HG02623 (cell line): ENCODE results near the gene ATP6V0A1.

Experiments
- ATAC-seq: cut with Tn5 transposase; IDR thresholded peaks from one replicate; pipeline ENCODE4 v1.9.1; 2021; ENCODE audit warnings: moderate library complexity; ENCODE audit not compliant: unreplicated experiment

ATP6V0A1 gene

GRCh38 chr17:42518046-42518754 is 59.5 kb downstream of the ATP6V0A1 start:
- ATAC-seq: no peak

DNA sequence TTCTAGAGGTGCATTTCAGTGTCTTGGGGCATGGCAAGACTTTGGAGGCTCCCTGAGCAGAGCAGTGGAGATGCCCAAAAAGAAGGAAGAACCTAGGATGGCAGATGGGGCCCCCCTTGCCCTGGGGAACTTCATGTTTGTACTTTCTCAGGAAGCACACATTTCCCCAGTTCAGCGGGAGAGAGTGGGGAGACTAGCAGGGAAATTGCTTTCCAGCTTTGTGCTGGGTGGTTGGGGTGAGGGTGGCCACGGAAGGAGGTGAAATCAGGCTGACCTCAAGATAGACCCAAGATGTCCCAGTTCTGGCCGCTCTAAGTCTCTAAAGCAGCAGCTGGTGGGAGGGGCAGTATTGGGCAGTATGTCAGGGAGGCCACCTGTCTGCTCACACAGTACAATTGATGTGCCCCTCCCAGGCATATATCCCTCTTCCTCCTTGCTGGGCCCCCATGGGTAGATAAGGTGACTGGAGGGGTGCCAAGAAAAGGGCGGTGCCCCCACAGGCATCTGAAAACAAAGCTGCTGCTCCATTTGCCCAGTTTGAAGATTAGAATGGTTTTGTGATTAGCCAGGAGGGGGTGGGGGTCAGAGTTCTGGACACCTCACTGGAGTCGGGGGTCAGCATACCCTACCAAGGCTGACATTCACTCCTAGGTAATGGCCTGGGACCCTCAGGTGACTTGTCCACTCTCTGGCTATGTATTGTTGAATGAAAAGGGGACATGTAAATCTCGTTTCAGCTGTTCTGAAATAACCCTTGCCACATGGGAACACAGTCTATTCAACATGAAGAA is 60.3 kb downstream of the ATP6V0A1 start:
- ATAC-seq: no peak

- ATAC-seq: no peak
Measured at GRCh38 chr17:42519546-42520491, 61.1 kb downstream of the ATP6V0A1 start.

GRCh38 chr17:42520540-42520951 is 61.9 kb downstream of the ATP6V0A1 start:
- no peak for ATAC-seq

GRCh38 chr17:42521036-42521435 is 62.4 kb downstream of the ATP6V0A1 start:
- ATAC-seq: no peak

DNA sequence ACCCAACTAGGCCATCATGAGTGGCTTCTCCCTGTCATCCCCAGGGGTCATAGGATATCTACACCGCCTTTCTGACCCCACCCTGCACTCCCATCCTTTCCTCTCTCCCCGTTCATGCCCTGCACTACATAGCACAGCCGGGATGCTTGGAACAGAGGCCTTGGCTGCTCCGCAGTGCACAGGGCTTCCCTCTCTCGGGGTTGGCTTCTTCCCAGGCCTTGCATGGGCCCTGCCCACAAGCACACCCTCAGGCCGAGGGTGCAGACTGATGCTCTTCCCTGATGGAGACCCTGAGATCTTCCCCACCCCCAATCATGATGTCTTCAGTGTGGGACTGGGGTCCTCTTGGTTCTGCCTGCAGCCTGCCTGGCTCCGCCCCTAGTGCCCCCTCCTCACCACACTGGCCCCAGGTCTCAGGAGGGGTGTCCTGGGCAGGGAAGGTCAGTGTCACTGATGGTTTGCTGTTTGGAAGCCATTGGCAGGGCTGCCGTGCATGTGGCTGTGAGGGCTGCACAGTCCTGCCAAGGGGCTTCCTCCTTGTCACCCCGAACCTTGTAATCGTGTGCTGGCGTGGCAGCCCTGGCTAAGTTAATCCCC is 63.1 kb downstream of the ATP6V0A1 start:
- ATAC-seq: no peak

DNA sequence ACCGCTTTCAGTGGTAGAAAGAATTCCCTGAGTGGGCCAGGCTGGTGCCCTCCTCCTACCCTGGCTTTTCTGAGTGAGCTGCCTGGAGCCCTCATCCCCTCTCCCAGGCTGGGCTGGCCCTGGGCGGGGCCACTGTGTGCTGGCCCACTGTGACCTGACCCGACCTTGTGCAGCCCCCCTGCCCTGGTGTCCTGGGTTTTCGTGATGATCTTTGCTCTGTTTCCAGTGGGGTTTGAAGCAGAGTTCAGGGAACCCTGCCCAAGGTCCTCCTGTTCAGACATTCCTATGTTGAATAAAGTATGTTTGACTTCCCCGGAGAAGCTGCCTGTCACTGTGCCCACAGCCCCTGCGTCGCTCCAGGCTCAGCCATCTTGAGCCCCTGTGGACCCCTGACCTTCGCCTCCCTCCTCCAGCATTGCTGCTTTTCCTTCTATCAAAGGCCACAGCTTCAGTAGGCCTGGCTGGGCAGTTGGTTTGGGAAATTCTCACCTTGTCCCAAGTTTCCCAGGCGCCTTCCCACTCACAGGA is 63.6 kb downstream of the ATP6V0A1 start:
- no peak for ATAC-seq

DNA sequence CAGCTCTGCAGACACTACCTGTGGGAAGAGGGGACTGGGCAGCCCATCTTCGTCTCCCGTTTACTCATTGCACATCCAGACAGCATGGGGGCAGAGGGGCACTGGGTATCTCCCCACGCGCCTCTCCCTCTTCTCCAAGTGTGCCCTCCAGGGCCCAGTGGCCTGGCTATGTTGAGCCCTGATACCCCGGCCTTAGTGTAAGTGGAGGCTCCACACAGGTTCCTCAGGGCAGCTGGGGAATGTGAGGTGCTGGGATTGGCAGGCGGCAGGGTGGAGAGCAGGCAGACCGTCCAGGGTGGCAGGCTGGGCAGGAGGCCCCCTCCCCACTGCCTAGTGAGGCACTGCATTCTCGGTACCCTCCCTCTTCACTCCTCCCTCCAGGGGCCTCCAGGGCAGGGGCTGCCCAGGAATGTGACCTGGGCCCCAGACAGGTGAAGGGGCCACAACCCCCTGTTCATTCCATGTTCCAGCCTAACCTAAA is 64.2 kb downstream of the ATP6V0A1 start:
- ATAC-seq: no peak

DNA sequence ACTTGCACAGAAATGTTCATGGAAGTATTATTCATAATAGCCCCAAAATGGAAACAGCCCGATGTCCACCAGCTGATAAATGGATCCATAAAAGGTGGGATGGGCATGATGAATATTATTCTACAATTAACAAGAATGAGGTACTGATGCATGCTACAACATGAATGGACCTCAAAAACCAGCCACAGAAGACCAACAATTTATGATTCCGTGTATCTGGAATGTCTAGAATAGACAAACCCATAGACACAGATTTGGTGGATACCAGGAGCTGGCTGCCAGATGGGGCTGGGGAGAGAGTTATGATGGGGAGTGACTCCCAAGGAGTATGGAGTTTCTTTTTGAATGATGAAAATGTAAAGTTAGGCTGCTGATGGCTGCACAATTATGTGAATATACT is 66.5 kb downstream of the ATP6V0A1 start:
- ATAC-seq: no peak

GRCh38 chr17:42526031-42526444 is 67.4 kb downstream of the ATP6V0A1 start:
- no peak for ATAC-seq

DNA sequence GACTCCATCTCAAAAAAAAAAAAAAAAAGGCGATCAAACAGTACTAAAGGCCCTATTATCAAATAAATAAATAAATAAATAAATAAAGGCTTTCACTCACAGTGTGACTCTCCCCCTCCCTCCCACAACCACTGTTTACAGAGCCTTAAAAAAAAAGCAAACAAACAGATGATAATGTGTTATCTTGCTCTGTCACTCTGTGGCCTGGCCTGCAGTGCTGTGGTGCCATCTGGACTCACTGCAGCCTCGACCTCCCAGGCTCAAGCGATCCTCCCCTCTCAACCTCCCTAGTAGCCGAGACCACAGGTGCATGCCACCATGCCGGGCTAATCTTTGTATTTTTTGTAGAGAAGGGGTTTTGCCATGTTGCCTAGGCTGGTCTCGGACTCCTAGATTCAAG is 69.3 kb downstream of the ATP6V0A1 start:
- no peak for ATAC-seq

GRCh38 chr17:42529061-42529460 is 70.4 kb downstream of the ATP6V0A1 start:
- ATAC-seq: no peak

- ATAC-seq: no peak
Measured at GRCh38 chr17:42530952-42531454, 72.3 kb downstream of the ATP6V0A1 start.

GRCh38 chr17:42531455-42532354 is 73.0 kb downstream of the ATP6V0A1 start:
- ATAC-seq: no peak

DNA sequence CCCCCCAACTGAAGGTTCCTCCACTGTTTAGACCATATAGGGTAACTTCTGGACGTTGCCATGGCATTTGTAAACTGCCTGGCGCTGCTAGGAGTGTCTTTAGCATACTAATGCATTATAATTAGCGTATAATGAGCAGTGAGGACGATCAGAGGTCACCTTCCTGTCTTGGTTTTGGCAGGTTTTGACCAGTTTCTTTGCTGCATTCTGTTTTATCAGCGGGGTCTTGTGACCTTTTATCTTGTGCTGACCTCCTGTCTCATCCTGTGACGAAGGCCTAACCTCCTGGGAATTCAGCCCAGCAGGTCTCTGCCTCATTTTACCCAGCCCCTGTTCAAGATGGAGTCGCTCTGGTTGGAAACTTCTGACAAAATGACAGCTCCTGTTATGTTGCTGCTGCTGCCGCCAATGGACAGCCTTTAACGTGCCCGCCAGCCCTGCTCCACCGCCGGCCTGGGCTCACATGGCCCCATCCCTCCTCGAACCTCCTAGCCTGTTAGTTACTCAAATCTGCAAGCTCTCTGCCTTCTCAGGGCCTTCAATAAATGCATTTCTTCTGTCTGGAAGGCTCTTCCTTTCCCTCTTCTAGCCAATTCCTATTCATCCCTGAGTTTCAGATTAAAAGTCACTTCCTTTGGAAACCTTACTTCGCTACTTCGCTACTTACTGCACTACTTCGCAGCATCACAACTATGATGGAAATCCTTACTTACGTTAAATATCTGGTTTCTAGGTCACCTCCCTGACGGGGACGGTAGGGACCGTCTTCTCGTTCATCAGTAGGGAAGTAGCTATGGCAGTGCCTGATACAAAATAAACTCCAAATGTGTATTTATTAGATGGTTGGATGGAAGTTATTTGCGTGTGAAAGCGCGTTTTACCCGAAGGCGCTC is 76.7 kb downstream of the ATP6V0A1 start:
- ATAC-seq: no peak

- ATAC-seq: peak; percentile 84
Measured at GRCh38 chr17:42536048-42536371, 77.3 kb downstream of the ATP6V0A1 start, which contains the start of gene NAGLU. NAGLU (plus strand) TSS chr17:42536241; CDS start chr17:42536273, 32 bp downstream.

GRCh38 chr17:42536372-42537155 is 77.9 kb downstream of the ATP6V0A1 start:
- ATAC-seq: peak; percentile 49
